GM18867 (cell line): Measurements from ENCODE around the gene PIWIL4.
A peak's percentile ranks its signal among the peaks of the same experiment; 100 is the strongest.

Experiments
- ATAC-seq: cut with Tn5 transposase; IDR thresholded peaks from one replicate; pipeline ENCODE4 v1.9.1; 2021; ENCODE audit warnings: mild to moderate bottlenecking, moderate library complexity; ENCODE audit not compliant: unreplicated experiment

The PIWIL4 gene

GRCh38 chr11:94567181-94567670 is at the start of gene PIWIL4:
PIWIL4 (plus strand) TSS chr11:94567368; CDS start chr11:94567519, 151 bp downstream.
- ATAC-seq: no peak

- ATAC-seq: no peak
Measured at GRCh38 chr11:94518300-94518699, 48.9 kb upstream of the PIWIL4 start.

DNA sequence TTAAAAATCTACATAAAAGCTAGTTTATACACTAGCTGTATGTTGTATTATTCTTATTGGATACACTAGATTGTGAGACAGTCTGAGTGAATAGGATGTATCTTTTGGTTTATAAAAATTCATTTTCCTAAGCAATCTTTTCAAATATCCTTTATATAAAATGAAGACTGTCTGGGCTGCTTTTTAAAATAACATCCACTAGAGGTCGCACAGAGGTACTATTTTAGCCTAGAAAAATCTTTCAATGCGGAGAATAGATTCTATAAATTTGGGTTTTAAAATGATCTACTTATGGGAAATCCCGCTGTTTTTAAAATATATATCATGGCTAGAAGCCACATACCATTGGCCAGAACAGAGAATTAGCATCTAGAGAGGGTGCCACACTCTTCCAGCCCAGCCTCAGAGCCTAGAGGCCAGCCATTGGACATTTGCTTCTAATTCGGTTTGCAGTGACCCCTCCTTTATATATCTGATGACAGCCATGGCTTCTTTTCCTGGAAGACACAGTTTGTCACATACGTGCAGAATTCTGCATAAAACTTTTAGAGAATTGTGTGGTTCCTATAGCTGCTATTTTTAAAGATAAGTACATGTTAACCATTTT is 47.6 kb upstream of the PIWIL4 start:
- peak; percentile 51 for ATAC-seq

GRCh38 chr11:94521684-94522083 is 45.5 kb upstream of the PIWIL4 start:
- peak; percentile 72 for ATAC-seq

- ATAC-seq: no peak
Measured at GRCh38 chr11:94524341-94524740, 42.8 kb upstream of the PIWIL4 start.

GRCh38 chr11:94525546-94526324 is 41.4 kb upstream of the PIWIL4 start:
- ATAC-seq: no peak

DNA sequence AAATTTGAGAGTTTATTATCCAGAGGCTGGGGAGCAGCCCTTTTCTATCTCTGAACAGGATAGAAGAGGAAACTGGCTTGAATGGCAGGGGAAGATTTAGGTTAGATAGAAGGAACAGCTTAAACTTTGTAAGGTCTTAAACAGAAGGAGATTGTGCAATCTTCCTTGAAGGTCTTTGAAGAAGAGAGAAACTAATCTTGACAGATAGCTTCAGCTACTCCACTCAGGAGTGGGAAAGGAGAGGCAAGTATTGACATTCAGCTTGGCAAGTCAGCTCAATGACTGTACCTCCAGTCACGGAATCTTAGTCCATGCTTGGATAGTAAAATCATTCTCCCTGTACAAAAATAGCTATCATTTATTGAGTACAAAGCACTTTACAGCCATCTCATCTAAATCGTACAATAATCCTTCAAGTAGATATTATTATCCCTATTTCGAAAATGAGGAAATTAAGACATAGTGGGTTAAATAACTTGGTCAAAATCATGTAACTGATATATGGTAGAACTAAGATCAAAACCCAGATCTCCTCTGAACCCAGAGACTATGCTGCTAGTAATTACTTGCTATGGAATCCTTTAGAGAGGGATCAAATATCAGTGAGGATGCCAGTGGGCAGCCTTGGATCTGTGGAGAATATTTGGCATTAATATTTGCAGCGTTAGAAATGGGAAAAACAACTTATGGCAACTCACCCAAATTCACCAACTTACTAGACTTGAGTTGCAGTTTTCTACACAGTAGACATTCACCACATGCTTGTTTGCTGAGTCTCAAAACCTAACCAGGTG is 40.3 kb upstream of the PIWIL4 start:
- ATAC-seq: no peak

DNA sequence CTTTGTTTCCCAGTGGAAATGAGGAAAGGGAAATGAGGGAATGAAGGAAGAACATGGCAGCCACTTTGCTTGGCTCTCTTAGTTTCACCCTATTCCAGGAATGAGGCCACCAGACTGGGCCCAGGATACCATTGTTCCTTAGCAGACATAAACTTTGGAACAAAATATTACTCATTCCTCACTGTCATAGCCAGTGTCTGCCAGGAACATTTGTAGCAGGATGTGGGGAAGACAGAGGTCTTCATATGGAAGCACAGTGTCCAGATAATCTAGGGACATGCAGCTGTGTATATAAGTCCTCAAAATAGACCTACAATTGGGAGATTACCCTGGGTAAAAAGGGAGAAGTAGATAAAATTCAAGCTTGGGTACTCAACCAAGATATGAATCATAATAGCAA is 38.6 kb upstream of the PIWIL4 start:
- no peak for ATAC-seq

DNA sequence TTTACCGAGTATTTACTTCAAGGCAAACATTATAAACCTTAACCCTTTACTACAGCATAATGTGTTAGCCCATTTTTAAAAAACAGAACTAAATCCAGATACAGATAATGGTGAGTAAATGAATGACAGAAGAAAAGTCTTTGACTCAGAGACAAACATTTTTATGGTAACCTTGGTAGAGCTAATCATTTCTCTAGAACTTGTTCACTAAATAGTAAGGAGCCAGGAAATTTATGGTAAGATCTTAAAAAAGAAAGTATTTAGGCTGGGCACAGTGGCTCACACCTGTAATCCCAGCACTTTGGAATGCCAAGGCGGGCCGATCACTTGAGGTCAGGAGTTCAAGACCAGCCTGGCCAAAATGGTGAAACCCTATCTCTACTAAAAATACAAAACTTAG is 35.0 kb upstream of the PIWIL4 start:
- no peak for ATAC-seq

DNA sequence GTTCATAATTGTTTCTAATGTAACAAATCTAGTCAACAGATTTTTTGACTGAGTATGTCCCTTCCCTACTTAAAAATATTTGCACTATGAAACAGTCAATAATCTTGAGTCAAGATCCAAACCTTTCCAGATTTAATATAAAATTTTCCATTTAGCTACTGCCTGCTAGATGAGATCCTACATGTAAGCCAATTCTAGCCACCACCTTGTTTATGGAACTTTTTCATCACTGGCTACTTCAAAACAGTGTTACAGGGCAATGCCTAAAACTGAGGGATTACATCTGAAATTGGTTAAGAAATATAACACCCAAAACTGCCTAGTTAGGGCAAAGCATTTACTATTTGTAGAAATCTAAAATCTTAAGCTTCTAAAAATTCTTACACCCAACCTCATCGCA is 34.0 kb upstream of the PIWIL4 start:
- no peak for ATAC-seq

DNA sequence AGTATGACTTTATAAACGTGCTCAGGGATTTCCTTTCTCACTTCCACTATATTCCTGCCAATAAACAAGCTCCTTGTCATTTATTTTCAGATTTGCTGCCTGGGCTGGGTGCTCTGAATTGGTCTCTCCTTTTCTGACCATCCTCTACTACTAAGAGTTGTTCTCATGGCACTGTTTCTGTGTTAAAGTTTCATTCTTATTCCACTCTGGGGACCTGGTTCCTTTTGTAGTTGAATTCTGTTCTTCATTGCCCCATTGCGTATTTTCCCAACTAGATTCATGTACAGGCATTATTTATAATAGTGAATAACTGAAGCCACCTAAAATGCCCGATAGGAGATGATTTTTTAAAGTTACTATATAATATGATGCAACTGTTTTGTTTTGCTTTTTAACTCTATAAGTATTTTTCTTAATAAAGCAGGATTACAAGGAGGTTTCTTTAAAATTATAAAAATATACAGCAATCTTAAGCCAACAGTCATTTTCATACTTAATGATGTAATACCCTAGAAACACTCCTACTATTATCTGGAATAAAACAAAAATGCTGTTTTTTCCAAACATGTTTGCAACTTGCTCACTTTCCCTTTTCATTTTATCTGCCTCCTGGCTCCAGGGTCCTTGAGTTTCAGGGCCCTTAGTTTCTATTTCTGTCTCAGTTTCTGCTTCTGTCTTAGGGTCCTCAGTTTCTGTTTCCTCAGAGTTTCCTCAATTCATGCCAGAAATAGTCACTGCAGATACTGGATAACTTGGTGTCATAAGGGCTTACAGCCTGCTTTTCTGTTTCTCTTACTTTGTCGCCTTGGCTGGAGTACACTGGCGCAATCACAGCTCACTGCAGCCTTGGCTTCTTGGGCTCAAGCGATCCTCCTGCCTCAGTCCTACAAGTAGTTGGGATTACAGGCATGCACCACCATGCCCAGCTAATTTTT is 33.2 kb upstream of the PIWIL4 start:
- no peak for ATAC-seq

- no peak for ATAC-seq
Measured at GRCh38 chr11:94536386-94536785, 30.8 kb upstream of the PIWIL4 start.

GRCh38 chr11:94537031-94537600 is 30.1 kb upstream of the PIWIL4 start:
- no peak for ATAC-seq

DNA sequence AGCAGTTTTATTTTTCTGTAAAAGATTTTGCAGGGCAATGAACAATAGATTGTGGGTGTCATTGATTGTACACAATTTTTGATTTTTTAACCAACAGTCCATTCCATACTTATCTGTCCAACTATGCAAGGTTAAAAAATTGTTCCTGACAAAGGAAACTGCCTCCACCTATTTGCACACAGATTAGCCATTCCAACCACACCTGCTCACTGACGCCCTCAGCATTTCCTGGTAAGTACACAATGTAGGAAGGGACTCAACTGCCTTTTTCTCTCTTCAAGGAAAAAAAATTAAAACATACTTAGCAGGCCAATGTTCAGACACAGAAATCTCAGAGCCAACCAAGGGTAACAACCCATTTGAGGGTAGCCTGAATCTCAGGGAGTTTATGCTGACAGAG is 27.7 kb upstream of the PIWIL4 start:
- ATAC-seq: no peak

GRCh38 chr11:94543695-94544645 is 23.2 kb upstream of the PIWIL4 start, which contains the start of gene FUT4:
FUT4 (plus strand) TSS chr11:94543921; CDS start chr11:94544134, 213 bp downstream.
- peak; percentile 88 for ATAC-seq

DNA sequence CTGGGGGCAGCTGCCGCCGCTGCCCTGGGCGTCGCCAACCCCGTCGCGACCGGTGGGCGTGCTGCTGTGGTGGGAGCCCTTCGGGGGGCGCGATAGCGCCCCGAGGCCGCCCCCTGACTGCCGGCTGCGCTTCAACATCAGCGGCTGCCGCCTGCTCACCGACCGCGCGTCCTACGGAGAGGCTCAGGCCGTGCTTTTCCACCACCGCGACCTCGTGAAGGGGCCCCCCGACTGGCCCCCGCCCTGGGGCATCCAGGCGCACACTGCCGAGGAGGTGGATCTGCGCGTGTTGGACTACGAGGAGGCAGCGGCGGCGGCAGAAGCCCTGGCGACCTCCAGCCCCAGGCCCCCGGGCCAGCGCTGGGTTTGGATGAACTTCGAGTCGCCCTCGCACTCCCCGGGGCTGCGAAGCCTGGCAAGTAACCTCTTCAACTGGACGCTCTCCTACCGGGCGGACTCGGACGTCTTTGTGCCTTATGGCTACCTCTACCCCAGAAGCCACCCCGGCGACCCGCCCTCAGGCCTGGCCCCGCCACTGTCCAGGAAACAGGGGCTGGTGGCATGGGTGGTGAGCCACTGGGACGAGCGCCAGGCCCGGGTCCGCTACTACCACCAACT is 22.4 kb upstream of the PIWIL4 start:
- ATAC-seq: no peak

- ATAC-seq: no peak
Measured at GRCh38 chr11:94545264-94546161, 21.7 kb upstream of the PIWIL4 start.

- ATAC-seq: no peak
Measured at GRCh38 chr11:94546162-94546470, 21.1 kb upstream of the PIWIL4 start.
